Measurements from ENCODE around the gene ARSB.
A peak's percentile ranks its signal among the peaks of the same experiment; 100 is the strongest.
"Not testable (repeated sequence)": the region's sequence is repeated elsewhere in the genome, so short reads cannot be mapped to it uniquely, and the experiment has no call there.

Gene ARSB

GRCh38 chr5:78995521-78996007 lies 10.5 kb upstream of the ARSB start:
- DNase-seq (ENCODE audit: low read depth, low spot score) = no peak

- DNase-seq (ENCODE audit: low read depth, low spot score) = no peak
Measured at GRCh38 chr5:78993165-78993564, 8.1 kb upstream of the ARSB start.

- no peak for DNase-seq (ENCODE audit: low read depth, low spot score)
Measured at GRCh38 chr5:78992146-78992545, 7.0 kb upstream of the ARSB start.

- no peak for DNase-seq (ENCODE audit: low read depth, low spot score)
Measured at GRCh38 chr5:78989080-78989479, 4.0 kb upstream of the ARSB start.

- DNase-seq (ENCODE audit: low read depth, low spot score) = peak; percentile 21
Measured at GRCh38 chr5:78985725-78986223, 664 bp upstream of the ARSB start.

- DNase-seq (ENCODE audit: low read depth, low spot score) = peak; percentile 96
Measured at GRCh38 chr5:78984439-78985115, 533 bp downstream of the ARSB start.

GRCh38 chr5:78983601-78984438 lies 1.3 kb downstream of the ARSB start:
- peak; percentile 23 for DNase-seq (ENCODE audit: low read depth, low spot score)

- DNase-seq (ENCODE audit: low read depth, low spot score) = not testable (repeated sequence)
Measured at GRCh38 chr5:78983194-78983593, 1.9 kb downstream of the ARSB start.

- DNase-seq (ENCODE audit: low read depth, low spot score) = no peak
Measured at GRCh38 chr5:78979909-78980308, 5.2 kb downstream of the ARSB start.

GRCh38 chr5:78979117-78979742 lies 5.9 kb downstream of the ARSB start:
- no peak for DNase-seq (ENCODE audit: low read depth, low spot score)

- no peak for DNase-seq (ENCODE audit: low read depth, low spot score)
Measured at GRCh38 chr5:78975035-78975434, 10.1 kb downstream of the ARSB start.

- DNase-seq (ENCODE audit: low read depth, low spot score) = no peak
Measured at GRCh38 chr5:78974601-78975000, 10.5 kb downstream of the ARSB start.

- no peak for DNase-seq (ENCODE audit: low read depth, low spot score)
Measured at GRCh38 chr5:78974011-78974410, 11.1 kb downstream of the ARSB start.

GRCh38 chr5:78972654-78973428 lies 12.3 kb downstream of the ARSB start:
- DNase-seq (ENCODE audit: low read depth, low spot score) = no peak

GRCh38 chr5:78971998-78972397 lies 13.1 kb downstream of the ARSB start:
- no peak for DNase-seq (ENCODE audit: low read depth, low spot score)

- DNase-seq (ENCODE audit: low read depth, low spot score) = no peak
Measured at GRCh38 chr5:78968781-78969180, 16.3 kb downstream of the ARSB start.

GRCh38 chr5:78964889-78965288 lies 20.2 kb downstream of the ARSB start:
- DNase-seq (ENCODE audit: low read depth, low spot score) = no peak

GRCh38 chr5:78961743-78962142 lies 23.4 kb downstream of the ARSB start:
- no peak for DNase-seq (ENCODE audit: low read depth, low spot score)

GRCh38 chr5:78959767-78960166 lies 25.3 kb downstream of the ARSB start:
- DNase-seq (ENCODE audit: low read depth, low spot score) = no peak

- DNase-seq (ENCODE audit: low read depth, low spot score) = no peak
Measured at GRCh38 chr5:78958672-78959445, 26.3 kb downstream of the ARSB start.

GRCh38 chr5:78956901-78957300 lies 28.2 kb downstream of the ARSB start:
- no peak for DNase-seq (ENCODE audit: low read depth, low spot score)
